HepG2 (cell line): ENCODE results near the gene ENG. TPM values are rescaled to one million over a fixed set of nuclear protein-coding genes. Genes with fewer than 3 reads are reported as not detected.
A peak's percentile ranks its signal among the peaks of the same experiment; 100 is the strongest.

Experiments
- HNRNPLL ChIP-seq: fragments of 200-400 bp; formaldehyde crosslinking; IDR thresholded peaks from 2 replicates; pipeline ENCODE4 v1.6.1; 2017; ENCODE audit warnings: mild to moderate bottlenecking, low read depth, low read length; ENCODE audit not compliant: poor library complexity, severe bottlenecking
- MZF1 ChIP-seq: sonication (generic); formaldehyde crosslinking; IDR thresholded peaks from 2 replicates; pipeline ENCODE4 v1.8.1; 2023; ENCODE audit warnings: mild to moderate bottlenecking, missing genetic modification reagents, borderline replicate concordance
- PHF20 ChIP-seq: sonication (generic); formaldehyde crosslinking; IDR thresholded peaks from 2 replicates; pipeline ENCODE4 v1.5.0; 2020; ENCODE audit warnings: mild to moderate bottlenecking, missing genetic modification reagents
- TEAD2 ChIP-seq: sonication (generic); formaldehyde crosslinking; IDR thresholded peaks from 2 replicates; pipeline ENCODE4 v1.9.0; 2021; ENCODE audit warnings: missing genetic modification reagents
- ZBTB7B ChIP-seq: sonication (generic); formaldehyde crosslinking; IDR thresholded peaks from 2 replicates; pipeline ENCODE4 v1.4.0; 2020; ENCODE audit warnings: missing genetic modification reagents
- ZMYM3 ChIP-seq: sonication (generic); formaldehyde crosslinking; IDR thresholded peaks from 2 replicates; pipeline ENCODE4 v1.5.1; 2020; ENCODE audit warnings: mild to moderate bottlenecking, missing genetic modification reagents
- ZNF644 ChIP-seq: IDR thresholded peaks from 2 replicates; pipeline ENCODE4 v1.6.1; 2016; ENCODE audit warnings: low read depth
- ZNF768 ChIP-seq: sonication (generic); formaldehyde crosslinking; IDR thresholded peaks from 2 replicates; pipeline ENCODE4 v1.4.0; 2020; ENCODE audit warnings: missing genetic modification reagents
- polyA plus RNA-seq, 8 experiments: library from polyadenylated mRNA; depleted of rRNA in 3 of 8; stranded (reverse) in 7 of 8; unstranded in 1 of 8; fragments of >200 nt; fragmentation: Illumina TruSeq in 4 of 8; extraction: Trizol in 4 of 8; gene quantifications; 2 replicates each; pipeline versions ENCODE4 v1.2.1 to v1.2.3, GENCODE V29; 2011 to 2016; ENCODE audit warnings: low read depth in 4 of 8, missing spikeins in 1 of 8, mixed read lengths in 1 of 8; ENCODE audit not compliant: insufficient read depth in 1 of 8
- total RNA-seq, 5 experiments: library from RNA; depleted of rRNA; stranded (reverse); fragments of >200 nt; fragmentation: Illumina TruSeq; extraction: Trizol; gene quantifications; 2 replicates each; pipeline ENCODE4 v1.2.3, GENCODE V29; 2016; ENCODE audit warnings: low read depth in 1 of 5
- TF ChIP-seq, protein P1 (sequence below): sonication (generic); formaldehyde crosslinking; IDR thresholded peaks from 2 replicates; pipeline ENCODE4 v1.4.0; 2020; ENCODE audit warnings: mild to moderate bottlenecking, missing genetic modification reagents
- TF ChIP-seq, protein P2 (sequence below): IDR thresholded peaks from 2 replicates; pipeline ENCODE4 v1.6.1; 2016; ENCODE audit warnings: low read depth

ENG gene
- total and polyA plus RNA-seq, 2 of the 13 experiments (the other 11 are each of a cell fraction or from before 2014, with no cell fraction given), result 0.02 to 1.1 TPM

DNA sequence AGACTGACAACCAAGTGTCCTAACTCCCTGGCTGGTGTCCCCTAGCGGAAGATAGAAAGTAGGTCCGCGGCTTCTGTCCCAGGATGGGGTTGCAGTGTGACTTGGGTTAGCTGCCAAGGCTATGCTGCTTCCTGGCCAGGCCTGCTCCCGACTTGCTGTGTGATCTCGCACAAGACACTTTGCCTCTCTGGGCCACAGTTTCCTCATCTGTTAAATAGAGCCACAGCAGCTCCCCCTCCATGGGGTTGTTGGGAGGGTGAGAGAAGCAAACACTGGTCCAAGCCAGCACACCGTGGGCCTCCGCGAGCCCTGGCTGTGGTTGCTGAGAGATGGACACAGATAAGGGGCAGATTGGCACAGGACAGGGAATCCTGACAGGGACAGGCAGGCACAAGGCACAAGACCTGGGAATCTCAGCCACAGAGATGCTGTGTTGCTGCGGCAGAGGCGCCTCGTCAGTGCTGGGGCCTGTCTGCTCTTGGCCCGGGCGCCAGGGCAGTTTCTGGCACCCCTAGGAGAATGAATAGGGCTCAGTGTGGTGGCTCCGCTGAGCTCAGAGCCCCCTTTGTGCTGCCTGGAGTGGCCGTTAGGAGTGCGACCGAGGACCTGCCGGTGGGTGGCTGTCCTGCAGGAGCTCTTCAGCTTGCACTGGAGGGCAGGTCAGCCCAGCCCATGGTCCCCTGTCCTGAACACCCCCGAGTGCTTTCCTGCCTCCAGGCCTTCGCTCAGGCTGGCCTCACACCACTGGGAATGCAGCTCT lies 74.2 kb downstream of the ENG start (continued):
- TF ChIP-seq, protein P1, sequence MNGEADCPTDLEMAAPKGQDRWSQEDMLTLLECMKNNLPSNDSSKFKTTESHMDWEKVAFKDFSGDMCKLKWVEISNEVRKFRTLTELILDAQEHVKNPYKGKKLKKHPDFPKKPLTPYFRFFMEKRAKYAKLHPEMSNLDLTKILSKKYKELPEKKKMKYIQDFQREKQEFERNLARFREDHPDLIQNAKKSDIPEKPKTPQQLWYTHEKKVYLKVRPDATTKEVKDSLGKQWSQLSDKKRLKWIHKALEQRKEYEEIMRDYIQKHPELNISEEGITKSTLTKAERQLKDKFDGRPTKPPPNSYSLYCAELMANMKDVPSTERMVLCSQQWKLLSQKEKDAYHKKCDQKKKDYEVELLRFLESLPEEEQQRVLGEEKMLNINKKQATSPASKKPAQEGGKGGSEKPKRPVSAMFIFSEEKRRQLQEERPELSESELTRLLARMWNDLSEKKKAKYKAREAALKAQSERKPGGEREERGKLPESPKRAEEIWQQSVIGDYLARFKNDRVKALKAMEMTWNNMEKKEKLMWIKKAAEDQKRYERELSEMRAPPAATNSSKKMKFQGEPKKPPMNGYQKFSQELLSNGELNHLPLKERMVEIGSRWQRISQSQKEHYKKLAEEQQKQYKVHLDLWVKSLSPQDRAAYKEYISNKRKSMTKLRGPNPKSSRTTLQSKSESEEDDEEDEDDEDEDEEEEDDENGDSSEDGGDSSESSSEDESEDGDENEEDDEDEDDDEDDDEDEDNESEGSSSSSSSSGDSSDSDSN (CRISPR knock-in tag), result 0 out of 2 replicates have a peak, but pooled peaks have one; percentile 40
- TF ChIP-seq PHF20 (no peak), TEAD2 (CRISPR knock-in tag) (no peak), HNRNPLL (peak; percentile 18), ZBTB7B (CRISPR knock-in tag) (no peak), ZNF644 (CRISPR knock-in tag) (no peak), ZMYM3 (CRISPR knock-in tag) (peak; percentile 72), ZNF768 (CRISPR knock-in tag) (peak; percentile 98), MZF1 (CRISPR knock-in tag) (no peak)
- TF ChIP-seq, protein P2, sequence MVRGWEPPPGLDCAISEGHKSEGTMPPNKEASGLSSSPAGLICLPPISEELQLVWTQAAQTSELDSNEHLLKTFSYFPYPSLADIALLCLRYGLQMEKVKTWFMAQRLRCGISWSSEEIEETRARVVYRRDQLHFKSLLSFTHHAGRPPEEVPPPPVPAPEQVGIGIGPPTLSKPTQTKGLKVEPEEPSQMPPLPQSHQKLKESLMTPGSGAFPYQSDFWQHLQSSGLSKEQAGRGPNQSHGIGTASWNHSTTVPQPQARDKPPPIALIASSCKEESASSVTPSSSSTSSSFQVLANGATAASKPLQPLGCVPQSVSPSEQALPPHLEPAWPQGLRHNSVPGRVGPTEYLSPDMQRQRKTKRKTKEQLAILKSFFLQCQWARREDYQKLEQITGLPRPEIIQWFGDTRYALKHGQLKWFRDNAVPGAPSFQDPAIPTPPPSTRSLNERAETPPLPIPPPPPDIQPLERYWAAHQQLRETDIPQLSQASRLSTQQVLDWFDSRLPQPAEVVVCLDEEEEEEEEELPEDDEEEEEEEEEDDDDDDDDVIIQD (CRISPR knock-in tag), result no peak
